ENCODE results near the gene CGNL1.

Gene CGNL1

GRCh38 chr15:57421110-57421509, 44.8 kb downstream of the CGNL1 start:
- Histone ChIP-seq H3K27ac (ENCODE audit: low read depth, low read length) (no peak overlapping the region), H3K4me2 (ENCODE audit: low read depth, low read length, poor library complexity, severe bottlenecking) (no peak overlapping the region)

GRCh38 chr15:57421551-57421950, 45.2 kb downstream of the CGNL1 start:
- Histone ChIP-seq H2AFZ (ENCODE audit: low read depth, low read length, severe bottlenecking) (no peak overlapping the region), H3K9ac (ENCODE audit: low read length) (no peak overlapping the region)

More at GRCh38 chr15:57421110-57421509, 44.8 kb downstream of the CGNL1 start:
- H3K9ac ChIP-seq (ENCODE audit: low read length): no peak overlapping the region
- H3K27me3 ChIP-seq (ENCODE audit: low read length): no peaks in the 10 kb centered on the region
- no peaks in the 10 kb centered on the region for H3K9me3 ChIP-seq (ENCODE audit: insufficient read depth, low read length)
- TF ChIP-seq CTCF (IDR thresholded peaks at IDR 0.05; ENCODE audit: insufficient read depth, low read length, poor library complexity, severe bottlenecking) (no peak), EZH2phosphoT487 (conservative IDR thresholded peaks at IDR 0.05; ENCODE audit: low read length) (no peak)
- H3F3A ChIP-seq (ENCODE audit: insufficient read depth): no peaks in the 10 kb centered on the region
- no peaks in the 10 kb centered on the region for H3K36me3 ChIP-seq (ENCODE audit: low read length)
- no peaks in the 10 kb centered on the region for H4K20me1 ChIP-seq (ENCODE audit: low read depth, low read length)
- H3K79me2 ChIP-seq (ENCODE audit: insufficient read depth, low read length): no peaks in the 10 kb centered on the region
- no peak overlapping the region for H3K4me3 ChIP-seq (ENCODE audit: insufficient read depth, low read length, poor library complexity, severe bottlenecking)
- no peaks in the 10 kb centered on the region for H3K9me2 ChIP-seq (replicated peaks; ENCODE audit: insufficient read depth, low read length)
- H2AFZ ChIP-seq (ENCODE audit: low read depth, low read length, severe bottlenecking): no peak overlapping the region

GRCh38 chr15:57422113-57422754, 45.9 kb downstream of the CGNL1 start:
- Histone ChIP-seq H2AFZ (ENCODE audit: low read depth, low read length, severe bottlenecking) (no peak overlapping the region), H3K36me3 (ENCODE audit: low read length) (no peaks in the 10 kb centered on the region), H3K4me3 (ENCODE audit: insufficient read depth, low read length, poor library complexity, severe bottlenecking) (no peak overlapping the region)

More at GRCh38 chr15:57421551-57421950, 45.2 kb downstream of the CGNL1 start:
- H4K20me1 ChIP-seq (ENCODE audit: low read depth, low read length): no peaks in the 10 kb centered on the region
- H3K27me3 ChIP-seq (ENCODE audit: low read length): no peaks in the 10 kb centered on the region
- H3F3A ChIP-seq (ENCODE audit: insufficient read depth): no peaks in the 10 kb centered on the region
- TF ChIP-seq EZH2phosphoT487 (conservative IDR thresholded peaks at IDR 0.05; ENCODE audit: low read length) (no peak), CTCF (IDR thresholded peaks at IDR 0.05; ENCODE audit: insufficient read depth, low read length, poor library complexity, severe bottlenecking) (no peak)
- no peak overlapping the region for H3K27ac ChIP-seq (ENCODE audit: low read depth, low read length)
- no peaks in the 10 kb centered on the region for H3K79me2 ChIP-seq (ENCODE audit: insufficient read depth, low read length)
- no peak overlapping the region for H3K4me2 ChIP-seq (ENCODE audit: low read depth, low read length, poor library complexity, severe bottlenecking)
- no peaks in the 10 kb centered on the region for H3K36me3 ChIP-seq (ENCODE audit: low read length)
- no peaks in the 10 kb centered on the region for H3K9me3 ChIP-seq (ENCODE audit: insufficient read depth, low read length)
- H3K4me3 ChIP-seq (ENCODE audit: insufficient read depth, low read length, poor library complexity, severe bottlenecking): no peak overlapping the region
- H3K9me2 ChIP-seq (replicated peaks; ENCODE audit: insufficient read depth, low read length): no peaks in the 10 kb centered on the region

More at GRCh38 chr15:57422113-57422754, 45.9 kb downstream of the CGNL1 start:
- no peaks in the 10 kb centered on the region for H3K27me3 ChIP-seq (ENCODE audit: low read length)
- H3K9ac ChIP-seq (ENCODE audit: low read length): no peak overlapping the region
- no peak for TF ChIP-seq EZH2phosphoT487 (conservative IDR thresholded peaks at IDR 0.05; ENCODE audit: low read length)
- TF ChIP-seq CTCF (IDR thresholded peaks at IDR 0.05; ENCODE audit: insufficient read depth, low read length, poor library complexity, severe bottlenecking): no peak
- no peak overlapping the region for H3K4me2 ChIP-seq (ENCODE audit: low read depth, low read length, poor library complexity, severe bottlenecking)
- no peaks in the 10 kb centered on the region for H3K79me2 ChIP-seq (ENCODE audit: insufficient read depth, low read length)
- H4K20me1 ChIP-seq (ENCODE audit: low read depth, low read length): no peaks in the 10 kb centered on the region
- no peak overlapping the region for H3K27ac ChIP-seq (ENCODE audit: low read depth, low read length)
- no peaks in the 10 kb centered on the region for H3F3A ChIP-seq (ENCODE audit: insufficient read depth)
- no peaks in the 10 kb centered on the region for H3K9me2 ChIP-seq (replicated peaks; ENCODE audit: insufficient read depth, low read length)
- H3K9me3 ChIP-seq (ENCODE audit: insufficient read depth, low read length): no peaks in the 10 kb centered on the region

Measured in SU-DHL-6 (cell line).